Chondrocyte (in vitro differentiated cells): ENCODE measurements around the gene AQP5. TPM values are rescaled to one million over a fixed set of nuclear protein-coding genes. Genes with fewer than 3 reads are reported as not detected.

Source experiments
- DNase-seq: peaks from one replicate; pipeline ENCODE4 v3.0.0; 2021; ENCODE audit warnings: mixed read lengths, low spot score
- H3K27ac Mint-ChIP-seq: one replicate; pipeline ENCODE4 v1.8.0; 2021; ENCODE audit warnings: mild to moderate bottlenecking, moderate library complexity, mixed read lengths; ENCODE audit not compliant: unreplicated experiment
- H3K27me3 Mint-ChIP-seq: 2 replicates; pipeline ENCODE4 v1.8.0; 2021; ENCODE audit warnings: low read depth, mixed read lengths
- H3K36me3 Mint-ChIP-seq: 2 replicates; pipeline ENCODE4 v1.8.0; 2021; ENCODE audit warnings: low read depth, mixed read lengths
- H3K4me1 Mint-ChIP-seq: 2 replicates; pipeline ENCODE4 v1.8.0; 2021; ENCODE audit warnings: low read depth, mild to moderate bottlenecking, mixed read lengths
- H3K4me3 Mint-ChIP-seq: one replicate; pipeline ENCODE4 v1.8.0; 2021; ENCODE audit warnings: mild to moderate bottlenecking, moderate library complexity, mixed read lengths; ENCODE audit not compliant: unreplicated experiment
- H3K9me3 Mint-ChIP-seq: 2 replicates; pipeline ENCODE4 v1.8.0; 2021; ENCODE audit warnings: low read depth, mixed read lengths
- total RNA-seq: library from RNA; stranded (reverse); gene quantifications from 3 replicates; pipeline ENCODE4 v1.2.1, GENCODE V29; 2021
- TF ChIP-seq, protein P1 (sequence below): fragments of 200-600 bp; sonication (generic); IDR thresholded peaks from 2 replicates; pipeline ENCODE4 v1.5.0; 2021; ENCODE audit warnings: antibody characterized with exemption, mild to moderate bottlenecking, moderate library complexity

Gene AQP5
- total RNA-seq, 1 donor from 2014 or later, result 0.20 TPM

DNA sequence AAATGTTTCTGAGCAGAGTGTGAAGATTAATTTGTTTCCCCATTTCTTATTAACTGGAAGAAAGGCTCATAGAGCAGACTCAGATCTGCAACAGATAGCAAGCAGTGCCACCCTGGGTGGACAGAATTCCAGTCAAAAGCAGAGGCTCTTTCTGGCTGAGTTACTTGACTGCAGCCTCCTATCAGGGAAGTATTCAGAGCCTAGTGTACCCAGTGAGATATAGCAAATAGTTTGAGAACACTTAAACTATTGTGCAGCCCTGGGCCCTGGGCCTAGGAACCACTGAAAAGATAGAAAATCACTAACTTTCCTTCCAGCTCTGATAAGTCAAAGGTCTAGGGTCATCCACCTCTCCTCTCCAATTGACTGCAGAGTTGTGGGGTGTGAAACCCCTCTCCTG, 22.4 kb upstream of the AQP5 start:
- H3K4me3 Mint-ChIP-seq, result no peak overlapping the region
- peaks cover 5% of the 10 kb centered on the region for H3K9me3 Mint-ChIP-seq
- peaks cover 3% of the 10 kb centered on the region for H3K4me1 Mint-ChIP-seq
- TF ChIP-seq, protein P1, sequence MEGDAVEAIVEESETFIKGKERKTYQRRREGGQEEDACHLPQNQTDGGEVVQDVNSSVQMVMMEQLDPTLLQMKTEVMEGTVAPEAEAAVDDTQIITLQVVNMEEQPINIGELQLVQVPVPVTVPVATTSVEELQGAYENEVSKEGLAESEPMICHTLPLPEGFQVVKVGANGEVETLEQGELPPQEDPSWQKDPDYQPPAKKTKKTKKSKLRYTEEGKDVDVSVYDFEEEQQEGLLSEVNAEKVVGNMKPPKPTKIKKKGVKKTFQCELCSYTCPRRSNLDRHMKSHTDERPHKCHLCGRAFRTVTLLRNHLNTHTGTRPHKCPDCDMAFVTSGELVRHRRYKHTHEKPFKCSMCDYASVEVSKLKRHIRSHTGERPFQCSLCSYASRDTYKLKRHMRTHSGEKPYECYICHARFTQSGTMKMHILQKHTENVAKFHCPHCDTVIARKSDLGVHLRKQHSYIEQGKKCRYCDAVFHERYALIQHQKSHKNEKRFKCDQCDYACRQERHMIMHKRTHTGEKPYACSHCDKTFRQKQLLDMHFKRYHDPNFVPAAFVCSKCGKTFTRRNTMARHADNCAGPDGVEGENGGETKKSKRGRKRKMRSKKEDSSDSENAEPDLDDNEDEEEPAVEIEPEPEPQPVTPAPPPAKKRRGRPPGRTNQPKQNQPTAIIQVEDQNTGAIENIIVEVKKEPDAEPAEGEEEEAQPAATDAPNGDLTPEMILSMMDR, result no peak
- H3K27me3 Mint-ChIP-seq, result no peaks in the 10 kb centered on the region
- DNase-seq, result no peak
- H3K27ac Mint-ChIP-seq, result no peak overlapping the region
- no peaks in the 10 kb centered on the region for H3K36me3 Mint-ChIP-seq

DNA sequence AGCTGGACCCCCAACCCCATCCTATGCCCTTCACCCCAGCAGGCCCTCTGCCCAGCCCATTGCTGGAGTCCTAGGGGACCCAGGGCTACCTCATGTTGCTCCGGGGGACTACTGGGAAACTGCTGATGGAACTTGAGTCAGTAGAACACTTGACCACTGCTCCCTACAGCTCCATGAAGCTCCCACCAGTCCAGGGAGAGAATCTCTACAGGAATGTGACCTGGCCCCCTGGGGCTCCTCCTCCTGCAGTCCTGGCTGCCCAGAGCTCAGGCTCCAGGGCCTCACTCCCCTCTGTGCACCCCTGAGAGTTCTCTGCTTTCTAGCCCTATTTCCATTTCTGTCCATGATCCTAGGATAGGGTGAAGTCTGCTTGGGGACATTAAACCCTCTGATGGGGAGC, 22.0 kb upstream of the AQP5 start:
- TF ChIP-seq, protein P1, result no peak
- H3K27me3 Mint-ChIP-seq, result no peaks in the 10 kb centered on the region
- H3K4me3 Mint-ChIP-seq, result no peak overlapping the region
- H3K36me3 Mint-ChIP-seq, result no peaks in the 10 kb centered on the region
- no peak overlapping the region for H3K27ac Mint-ChIP-seq
- H3K9me3 Mint-ChIP-seq, result peaks cover 2% of the 10 kb centered on the region
- H3K4me1 Mint-ChIP-seq, result no peaks in the 10 kb centered on the region
- DNase-seq, result no peak

DNA sequence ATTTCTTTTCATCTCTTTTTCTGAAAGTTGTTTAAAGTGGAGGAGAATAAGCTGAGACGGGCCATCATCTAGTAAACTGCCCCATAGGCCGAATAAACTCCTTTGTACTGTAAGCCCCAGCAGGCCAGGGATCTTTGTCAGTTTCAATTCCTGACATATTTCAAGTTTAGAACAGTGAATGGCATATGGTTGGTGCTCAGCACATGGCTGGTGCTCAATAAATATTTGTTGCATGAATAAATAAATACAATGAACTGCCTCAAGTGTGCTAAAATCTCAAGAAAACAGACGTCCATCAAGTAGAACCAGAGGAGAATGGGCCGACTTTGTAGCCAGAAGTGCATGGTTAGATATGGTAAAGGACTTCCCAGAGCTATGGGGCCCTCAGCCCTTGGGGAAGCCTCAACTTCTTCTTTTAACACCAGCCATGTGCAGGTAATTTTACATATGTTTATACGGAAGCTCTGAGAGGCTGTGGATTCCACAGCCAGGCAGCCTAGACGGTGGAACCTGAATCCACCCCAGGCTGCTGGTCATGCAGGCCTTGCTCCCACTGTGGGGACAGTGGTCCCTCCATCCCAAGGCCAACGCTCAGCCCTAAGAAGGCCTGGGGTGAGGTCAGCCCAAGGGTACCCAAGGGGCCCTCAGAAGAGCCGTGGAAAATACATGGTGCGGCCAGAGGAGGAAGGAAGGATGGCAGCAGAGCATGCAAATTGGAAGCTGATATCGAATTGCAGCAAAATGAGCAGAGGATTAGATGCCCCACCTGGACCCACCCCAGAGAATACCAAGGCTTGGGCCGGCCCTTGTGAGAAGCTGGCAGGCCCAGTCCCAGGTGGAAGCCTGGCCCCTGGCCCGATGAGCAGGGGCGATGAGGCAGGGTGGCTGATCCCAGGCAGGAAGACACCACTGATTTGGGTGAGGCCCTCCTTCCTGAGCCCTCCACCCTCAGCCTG, 19.8 kb upstream of the AQP5 start:
- H3K27me3 Mint-ChIP-seq, result no peaks in the 10 kb centered on the region
- H3K36me3 Mint-ChIP-seq, result no peaks in the 10 kb centered on the region
- H3K27ac Mint-ChIP-seq, result no peak overlapping the region

DNA sequence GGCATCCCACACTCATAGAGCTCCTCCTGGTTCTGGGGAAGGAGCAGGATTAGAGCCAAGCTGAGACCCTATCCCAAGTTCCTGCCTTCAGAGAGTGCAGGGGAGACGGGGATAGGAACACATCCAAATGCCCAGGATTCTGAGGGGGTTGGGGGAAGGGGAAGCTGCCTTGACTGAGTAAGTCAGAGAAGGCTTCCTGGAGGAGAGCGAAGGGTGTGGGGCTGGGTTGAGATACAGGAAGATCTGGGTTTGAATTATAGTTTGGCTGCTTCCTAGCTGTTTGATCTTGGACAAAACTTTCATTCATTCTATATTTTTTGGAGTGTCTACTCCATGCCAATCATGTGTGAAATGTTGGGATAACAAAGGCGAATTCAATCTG, 19.2 kb upstream of the AQP5 start:
- H3K36me3 Mint-ChIP-seq, result no peaks in the 10 kb centered on the region
- no peak overlapping the region for H3K4me3 Mint-ChIP-seq
- no peak overlapping the region for H3K27ac Mint-ChIP-seq
- peaks cover 12% of the 10 kb centered on the region for H3K4me1 Mint-ChIP-seq
- no peak for DNase-seq
- H3K9me3 Mint-ChIP-seq, result no peaks in the 10 kb centered on the region
- TF ChIP-seq, protein P1, result no peak
- H3K27me3 Mint-ChIP-seq, result no peaks in the 10 kb centered on the region

More for the DNA sequence above, 19.8 kb upstream of the AQP5 start:
- no peak overlapping the region for H3K4me3 Mint-ChIP-seq
- H3K9me3 Mint-ChIP-seq, result no peaks in the 10 kb centered on the region
- TF ChIP-seq, protein P1, result no peak
- peaks cover 12% of the 10 kb centered on the region for H3K4me1 Mint-ChIP-seq
- DNase-seq, result no peak

DNA sequence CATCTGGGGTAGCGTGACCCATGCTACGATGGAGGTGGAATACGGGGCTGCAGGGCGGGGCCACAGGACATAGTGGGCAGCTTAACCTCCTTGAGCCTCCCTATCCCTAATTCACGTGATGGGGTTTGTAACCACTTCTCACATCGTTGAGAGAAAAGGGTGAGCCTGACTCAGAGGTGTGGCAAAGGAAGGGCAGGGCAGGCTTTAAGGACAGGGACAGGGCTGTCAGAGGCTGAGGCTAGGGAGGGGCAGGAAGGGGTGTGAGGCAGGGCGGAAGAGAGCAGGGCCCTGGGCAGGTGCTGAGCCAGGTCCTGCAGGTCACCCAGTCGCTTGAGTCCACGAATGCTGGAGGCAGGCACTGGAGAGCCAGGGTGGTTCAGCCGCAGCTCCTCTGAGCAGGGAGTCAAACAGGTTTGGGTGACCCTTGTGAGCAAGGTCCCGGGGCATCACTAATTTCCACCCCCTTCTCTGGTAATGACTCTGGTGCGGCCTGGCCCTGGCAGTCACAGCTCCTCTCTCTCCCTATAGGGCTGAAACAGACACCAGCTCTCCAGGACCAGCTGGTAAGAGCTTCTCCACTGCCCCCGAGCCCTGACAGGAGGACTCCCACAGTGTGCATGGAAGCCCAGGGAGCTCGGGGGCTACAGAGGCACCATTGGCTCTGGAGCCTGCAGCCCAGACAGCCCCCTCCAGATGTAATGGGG, 18.6 kb upstream of the AQP5 start:
- Mint-ChIP-seq H3K27me3 (no peaks in the 10 kb centered on the region), H3K4me1 (peaks cover 12% of the 10 kb centered on the region), H3K36me3 (no peaks in the 10 kb centered on the region), H3K27ac (no peak overlapping the region), H3K4me3 (no peak overlapping the region), H3K9me3 (no peaks in the 10 kb centered on the region)
- TF ChIP-seq, protein P1, result no peak
- DNase-seq, result no peak
